Measurements from ENCODE around the gene ZNF587. TPM values are rescaled to one million over a fixed set of nuclear protein-coding genes. Genes with fewer than 3 reads are reported as not detected.
A peak's percentile ranks its signal among the peaks of the same experiment; 100 is the strongest.
"Not testable (repeated sequence)": the region's sequence is repeated elsewhere in the genome, so short reads cannot be mapped to it uniquely, and the experiment has no call there.

Gene ZNF587
- total RNA-seq, 1 experiment from 2014 or later = 14.5 TPM

DNA sequence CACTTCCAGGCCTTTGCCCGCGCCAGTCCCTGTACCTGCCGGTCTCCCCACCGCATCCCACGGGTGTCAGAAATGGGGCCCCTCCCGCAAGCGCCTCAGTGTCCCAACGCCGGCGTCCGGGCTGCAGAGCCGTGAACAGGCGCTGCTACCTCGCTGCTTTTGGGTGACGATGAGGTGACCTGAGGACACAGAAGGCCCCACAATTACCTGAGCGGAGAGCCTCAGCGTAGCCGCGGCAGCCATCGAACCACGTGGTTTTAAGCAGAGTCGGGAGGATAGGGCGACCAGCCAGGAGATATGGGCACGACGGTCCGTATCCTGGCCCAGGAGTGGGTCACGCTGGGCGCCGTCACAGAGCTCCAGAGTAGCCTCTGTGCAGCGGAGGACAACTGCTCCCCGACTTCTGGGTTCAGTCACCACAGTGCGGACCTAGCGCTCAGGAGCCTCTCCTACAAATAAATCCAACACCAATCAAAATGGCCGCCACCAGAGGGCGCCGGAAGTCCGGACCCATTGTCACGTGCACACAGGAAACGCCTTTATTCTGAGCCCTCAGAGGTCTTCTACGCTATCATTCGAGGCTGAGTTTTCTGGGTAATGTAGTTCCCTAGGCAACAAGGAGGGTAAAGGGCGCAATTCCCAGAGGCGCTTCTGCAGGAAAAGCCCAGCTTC, 39.0 kb downstream of the ZNF587 start, which contains the start of gene ZNF814:
ZNF814 (minus strand) TSS at position 478 of the 672 bp plus-strand sequence; CDS start at position 243, 235 bp downstream.
- Histone ChIP-seq H3K27me3 (no peaks in the 10 kb centered on the region), H3K4me1 (no peaks in the 10 kb centered on the region), H3K27ac (peak within 1 kb of the TSS; percentile 49; the same call in 1 of the 2 replicates), H3K36me3 (peaks cover 6% of the 10 kb centered on the region), H3K4me3 (peak within 1 kb of the TSS; percentile 66), H3K9me3 (replicated peaks) (peaks cover 5% of the 10 kb centered on the region; the same call in 1 of the 2 replicates)
- peak; percentile 74 to 83 for DNase-seq

DNA sequence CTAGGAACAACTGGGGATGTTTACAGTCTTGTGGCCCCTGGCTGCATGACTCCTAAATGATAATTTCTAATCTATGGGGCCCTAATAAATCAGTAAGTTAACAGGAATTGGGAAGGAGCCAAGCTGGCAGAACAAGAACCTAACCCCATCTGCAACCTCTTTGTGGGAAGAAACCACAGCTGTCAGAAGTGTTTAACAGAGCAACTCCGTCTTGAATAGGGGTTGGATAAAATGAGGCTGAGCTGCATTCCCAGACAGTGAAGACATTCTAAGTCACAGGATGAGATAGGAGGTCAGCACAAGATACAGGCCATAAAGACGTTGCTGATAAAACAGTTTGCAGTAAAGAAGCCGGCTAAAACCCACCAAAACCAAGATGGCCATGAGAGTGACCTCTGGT, 41.0 kb downstream of the ZNF587 start:
- peak in 1 of 2 experiments; percentile 12 for DNase-seq
- H3K27me3 ChIP-seq; H3K36me3 ChIP-seq; H3K4me1 ChIP-seq; H3K4me3 ChIP-seq; H3K9me3 ChIP-seq (replicated peaks); H3K27ac ChIP-seq: not testable (repeated sequence)

DNA sequence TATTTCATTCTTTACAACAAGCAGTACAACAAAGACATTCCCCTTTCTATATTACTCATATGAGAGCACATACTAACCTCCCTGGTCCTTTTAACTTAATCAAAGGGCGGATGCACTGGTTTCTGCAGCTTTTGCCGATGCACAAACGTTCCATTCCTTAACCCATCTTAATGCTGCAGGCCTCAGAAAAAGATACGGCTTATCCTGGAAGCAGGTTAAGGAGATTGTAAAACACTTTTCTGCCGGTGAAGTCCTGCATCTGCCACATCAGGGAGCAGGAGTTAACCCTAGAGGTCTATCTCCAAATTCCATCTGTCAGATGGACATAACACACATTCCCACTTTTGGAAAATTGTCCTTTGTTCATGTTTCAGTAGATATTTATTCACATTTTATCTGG, 50.7 kb downstream of the ZNF587 start:
- no peak for DNase-seq
- Histone ChIP-seq H3K27me3 (no peaks in the 10 kb centered on the region), H3K4me3 (no peak overlapping the region), H3K9me3 (replicated peaks) (peaks cover 7% of the 10 kb centered on the region; the same call in 1 of the 2 replicates), H3K36me3 (peaks cover 2% of the 10 kb centered on the region; the same call in 1 of the 2 replicates), H3K27ac (no peak overlapping the region), H3K4me1 (no peaks in the 10 kb centered on the region)

DNA sequence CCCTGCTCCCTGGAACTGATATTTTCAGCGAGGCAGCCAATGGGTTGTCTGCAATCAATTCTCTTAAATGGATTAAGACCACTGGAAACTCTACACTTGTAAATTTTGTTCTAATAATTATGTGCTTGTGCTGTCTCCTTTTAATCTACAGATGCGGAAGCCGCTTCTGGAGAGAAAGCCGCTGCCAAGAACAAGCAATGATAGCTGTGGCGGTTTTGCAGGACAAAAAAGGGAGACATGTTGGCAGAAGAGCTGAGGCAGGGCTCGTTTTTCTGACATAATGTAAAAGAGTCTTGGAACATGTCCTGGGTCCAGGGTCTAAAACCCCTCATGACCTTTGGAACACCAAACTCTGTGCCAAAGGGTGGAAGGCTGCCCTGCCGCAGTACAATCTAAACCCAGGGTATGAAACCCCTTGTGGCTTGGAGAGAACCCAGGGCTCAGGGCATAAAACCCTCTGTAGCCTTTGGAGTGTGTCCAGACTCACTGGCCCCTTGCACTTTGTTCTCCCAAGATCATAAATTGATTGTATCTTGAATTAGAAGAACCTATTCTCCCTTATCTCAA, 54.0 kb downstream of the ZNF587 start:
- peaks cover 8% of the 10 kb centered on the region; the same call in 1 of the 2 replicates for H3K9me3 ChIP-seq (replicated peaks)
- DNase-seq = no peak
- H3K36me3 ChIP-seq = peaks cover 25% of the 10 kb centered on the region
- H3K4me1 ChIP-seq = no peaks in the 10 kb centered on the region
- no peak overlapping the region for H3K27ac ChIP-seq
- H3K27me3 ChIP-seq = no peaks in the 10 kb centered on the region
- no peak overlapping the region for H3K4me3 ChIP-seq

DNA sequence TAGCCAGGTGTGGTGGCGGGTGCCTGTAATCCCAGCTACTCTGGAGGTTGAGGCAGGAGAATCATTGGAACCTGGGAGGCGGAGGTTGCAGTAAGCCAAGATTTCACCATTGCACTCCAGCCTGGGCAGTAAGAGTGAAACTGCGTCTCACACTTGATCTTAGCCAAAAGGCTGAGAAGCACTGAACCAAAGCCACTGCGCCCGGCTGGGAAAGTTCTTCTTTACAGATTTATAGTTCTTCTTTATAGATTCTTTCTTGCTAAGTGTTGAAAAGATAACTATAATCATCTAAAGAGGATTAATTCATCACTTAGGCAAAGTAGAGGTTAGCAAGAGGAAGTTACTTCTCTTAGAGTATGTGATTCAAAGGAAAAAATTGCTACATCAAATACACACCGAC, 55.6 kb downstream of the ZNF587 start:
- no peak for DNase-seq
- Histone ChIP-seq H3K36me3 (peaks cover 28% of the 10 kb centered on the region), H3K27me3 (no peaks in the 10 kb centered on the region), H3K9me3 (replicated peaks) (peaks cover 8% of the 10 kb centered on the region; the same call in 1 of the 2 replicates), H3K4me1 (no peaks in the 10 kb centered on the region), H3K27ac (no peak overlapping the region), H3K4me3 (no peak overlapping the region)

DNA sequence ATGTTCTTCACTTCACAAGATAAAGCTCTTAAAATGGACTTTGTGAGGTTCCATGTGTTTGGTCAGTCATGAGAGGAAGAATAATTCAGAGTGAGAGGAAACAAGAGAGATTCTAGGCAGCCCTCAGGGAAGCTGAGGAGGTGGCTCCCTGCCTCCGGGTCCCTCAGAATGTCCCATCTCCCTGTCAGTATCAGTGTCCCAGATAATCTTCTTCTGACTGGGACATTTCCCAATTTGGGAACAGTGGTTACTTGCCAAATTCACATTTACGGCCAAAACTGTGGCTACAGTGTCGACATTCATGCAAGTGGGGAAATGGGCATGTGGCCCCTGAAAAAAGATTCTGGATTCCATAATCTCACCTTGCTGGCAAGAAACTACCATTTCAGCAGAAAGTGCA, 57.7 kb downstream of the ZNF587 start:
- Histone ChIP-seq H3K4me3 (no peak overlapping the region), H3K9me3 (replicated peaks) (peaks cover 8% of the 10 kb centered on the region; the same call in 1 of the 2 replicates), H3K36me3 (peaks cover 40% of the 10 kb centered on the region), H3K27ac (no peak overlapping the region), H3K4me1 (no peaks in the 10 kb centered on the region), H3K27me3 (no peaks in the 10 kb centered on the region)
- no peak for DNase-seq

DNA sequence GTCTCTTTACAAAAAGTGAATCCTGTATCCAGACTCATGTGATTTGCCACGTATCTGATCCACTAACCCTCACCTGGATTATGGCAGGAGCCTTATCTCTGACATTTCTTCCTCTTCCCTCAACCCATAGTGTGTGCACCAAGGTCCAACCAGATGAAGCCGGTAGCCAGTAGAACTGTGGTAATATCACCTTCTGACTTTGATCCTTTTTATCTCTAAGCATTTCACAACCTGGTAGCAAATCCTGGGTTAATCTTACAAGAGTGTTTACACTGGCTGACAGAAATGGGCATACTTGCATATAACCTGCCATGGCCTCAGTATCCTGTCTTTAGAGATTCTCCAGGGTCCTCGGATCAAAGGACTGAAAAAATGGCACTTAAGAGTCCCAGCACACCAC, 64.9 kb downstream of the ZNF587 start:
- Histone ChIP-seq H3K36me3 (peaks cover 20% of the 10 kb centered on the region), H3K27ac (no peak overlapping the region), H3K4me3 (no peak overlapping the region), H3K4me1 (no peaks in the 10 kb centered on the region), H3K9me3 (replicated peaks) (no peaks in the 10 kb centered on the region), H3K27me3 (no peaks in the 10 kb centered on the region)
- no peak for DNase-seq

Other genes with a start within 250 kb of the ZNF587 start
- gene ZNF530, start 250.0 kb upstream of the ZNF587 start, total RNA-seq (2014; rRNA removed; shearing (Covaris generic)) = 11.7 and 17.8 TPM in 2 replicates
- 20.2 and 20.8 TPM in 2 replicates for gene ZNF134, start 235.6 kb upstream of the ZNF587 start, total RNA-seq (2014; rRNA removed; shearing (Covaris generic))
- 14.5 and 16.6 TPM in 2 replicates for gene ZNF211, start 216.7 kb upstream of the ZNF587 start, total RNA-seq (2014; rRNA removed; shearing (Covaris generic))
- gene ZSCAN4, start 180.9 kb upstream of the ZNF587 start, total RNA-seq (2014; rRNA removed; shearing (Covaris generic)) = not detected in 2 replicates
- gene ZNF551, start 167.9 kb upstream of the ZNF587 start, total RNA-seq (2014; rRNA removed; shearing (Covaris generic)) = 23.5 and 23.6 TPM in 2 replicates
- gene ZNF154, start 140.7 kb upstream of the ZNF587 start, total RNA-seq (2014; rRNA removed; shearing (Covaris generic)) = 0.04 TPM in 1 of 2 replicates, not detected in the other
- 3.5 and 4.4 TPM in 2 replicates for gene ZNF671, start 122.2 kb upstream of the ZNF587 start, total RNA-seq (2014; rRNA removed; shearing (Covaris generic))
- gene ZNF776, start 103.0 kb upstream of the ZNF587 start, total RNA-seq (2014; rRNA removed; shearing (Covaris generic)) = 19.3 and 24.4 TPM in 2 replicates
- 14.6 TPM in 2 replicates for gene ZNF586, start 80.2 kb upstream of the ZNF587 start, total RNA-seq (2014; rRNA removed; shearing (Covaris generic))
- gene ZNF552, start 34.9 kb upstream of the ZNF587 start, total RNA-seq (2014; rRNA removed; shearing (Covaris generic)) = 5.4 and 6.8 TPM in 2 replicates
- gene ZNF587B, start 19.6 kb upstream of the ZNF587 start, total RNA-seq (2014; rRNA removed; shearing (Covaris generic)) = 12.7 and 13.0 TPM in 2 replicates
- gene ZNF814, start 39.2 kb downstream of the ZNF587 start, total RNA-seq (2014; rRNA removed; shearing (Covaris generic)) = 11.1 and 14.2 TPM in 2 replicates
- gene ZNF417, start 66.7 kb downstream of the ZNF587 start, total RNA-seq (2014; rRNA removed; shearing (Covaris generic)) = 15.6 and 16.1 TPM in 2 replicates
- 1.4 and 1.8 TPM in 2 replicates for gene ZNF418, start 85.5 kb downstream of the ZNF587 start, total RNA-seq (2014; rRNA removed; shearing (Covaris generic))
- gene ZNF256, start 97.8 kb downstream of the ZNF587 start, total RNA-seq (2014; rRNA removed; shearing (Covaris generic)) = 11.5 and 11.6 TPM in 2 replicates
- 0.16 and 0.18 TPM in 2 replicates for gene C19orf18, start 124.7 kb downstream of the ZNF587 start, total RNA-seq (2014; rRNA removed; shearing (Covaris generic))
- 10.3 and 12.6 TPM in 2 replicates for gene ZNF606, start 153.0 kb downstream of the ZNF587 start, total RNA-seq (2014; rRNA removed; shearing (Covaris generic))
- not detected in 2 replicates for gene ZSCAN1, start 184.2 kb downstream of the ZNF587 start, total RNA-seq (2014; rRNA removed; shearing (Covaris generic))
- gene ZNF135, start 209.4 kb downstream of the ZNF587 start, total RNA-seq (2014; rRNA removed; shearing (Covaris generic)) = 0.43 and 0.45 TPM in 2 replicates
- 17.5 and 17.9 TPM in 2 replicates for gene ZSCAN18, start 248.4 kb downstream of the ZNF587 start, total RNA-seq (2014; rRNA removed; shearing (Covaris generic))